Endothelial cell of umbilical vein (primary cell): Measurements from ENCODE around the gene PNPLA1. TPM values are rescaled to one million over a fixed set of nuclear protein-coding genes. Genes with fewer than 3 reads are reported as not detected.

Experiments
- BruUV-seq: library from RNA; stranded (reverse); fragments of 400-500 nt; replicated peaks from 2 replicates; lab custom pipeline; 2021; lab: Mats Ljungman, UMichigan
- CTCF ChIA-PET: fragments of 300-600, 350-600 bp; sonication (Branson Sonifier 250); formaldehyde crosslinking; loops from one replicate; lab custom pipeline; 2021; ENCODE audit warnings: antibody characterized with exemption, inconsistent platforms; lab: Charles Lee
- POLR2A ChIA-PET: fragments of 300-600, 350-600 bp; sonication (Branson Sonifier 250); formaldehyde crosslinking; loops from one replicate; lab custom pipeline; 2021; ENCODE audit warnings: antibody characterized with exemption, inconsistent platforms; lab: Charles Lee
- DNase-seq: peaks from one replicate; pipeline ENCODE4 v3.0.0-alpha.2; 2011; ENCODE audit warnings: low read depth, low spot score
- FAIRE-seq: peaks from 2 replicates; lab custom pipeline; 2011; peaks lifted over from hg19 to GRCh38; lab: Jason Lieb, UNC
- H2AFZ ChIP-seq: 2 replicates; pipeline ENCODE4 v1.6.0; 2012; ENCODE audit warnings: low read depth, low read length, control low read depth, inconsistent platforms
- H3K27ac ChIP-seq: 2 replicates; pipeline ENCODE4 v1.5.1; 2011; ENCODE audit warnings: low read depth, mild to moderate bottlenecking, control low read depth, low read length, moderate library complexity; ENCODE audit not compliant: insufficient read depth
- H3K27me3 ChIP-seq, 2 experiments: 2 replicates each; pipeline versions ENCODE4 v1.6.0 to v1.6.1; 2011; ENCODE audit warnings: low read length in 2 of 2, mixed read lengths in 1 of 2; ENCODE audit not compliant: control insufficient read depth in 2 of 2, insufficient read depth in 2 of 2
- H3K36me3 ChIP-seq, 2 experiments: 2 replicates in 1 of 2; 3 replicates in 1 of 2; pipeline ENCODE4 v1.5.1; 2011; ENCODE audit warnings: low read length in 2 of 2, mild to moderate bottlenecking in 1 of 2, moderate library complexity in 1 of 2; ENCODE audit not compliant: control insufficient read depth in 2 of 2, insufficient read depth in 2 of 2; ENCODE audit errors: extremely low read depth in 1 of 2
- H3K4me1 ChIP-seq: 3 replicates; pipeline ENCODE4 v1.5.1; 2011; ENCODE audit warnings: mild to moderate bottlenecking, low read length; ENCODE audit not compliant: control insufficient read depth, insufficient read depth; ENCODE audit errors: extremely low read depth
- H3K4me2 ChIP-seq: 2 replicates; pipeline ENCODE4 v1.6.1; 2011; ENCODE audit warnings: low read length, control low read depth, mixed read lengths; ENCODE audit not compliant: insufficient read depth
- H3K4me3 ChIP-seq, 3 experiments: fragments of 200-600 bp in 1 of 3; sonication (generic), shearing (Covaris generic) in 1 of 3; replicated peaks in 1 of 3; 2 replicates each; pipeline ENCODE4 v1.5.1; 2011 to 2016; ENCODE audit warnings: control low read depth in 3 of 3, low read length in 3 of 3, mild to moderate bottlenecking in 2 of 3, inconsistent platforms in 1 of 3, low read depth in 1 of 3, moderate library complexity in 1 of 3; ENCODE audit not compliant: insufficient read depth in 1 of 3
- H3K79me2 ChIP-seq: 2 replicates; pipeline ENCODE4 v1.6.0; 2012; ENCODE audit warnings: low read length, inconsistent platforms; ENCODE audit not compliant: control insufficient read depth, insufficient read depth
- H3K9ac ChIP-seq: replicated peaks from 2 replicates; pipeline ENCODE3; 2011; ENCODE audit warnings: low read length, control low read depth; ENCODE audit not compliant: insufficient read depth; ENCODE audit errors: extremely low read depth
- H3K9me1 ChIP-seq: replicated peaks from 3 replicates; pipeline ENCODE4 v1.6.0; 2011; ENCODE audit warnings: mild to moderate bottlenecking, low read length; ENCODE audit not compliant: control insufficient read depth, insufficient read depth; ENCODE audit errors: extremely low read depth
- H3K9me3 ChIP-seq: replicated peaks from 2 replicates; pipeline ENCODE4 v1.5.1; 2012; ENCODE audit warnings: low read length, inconsistent platforms; ENCODE audit not compliant: control insufficient read depth, insufficient read depth
- H4K20me1 ChIP-seq: replicated peaks from 2 replicates; pipeline ENCODE3; 2011; ENCODE audit warnings: mild to moderate bottlenecking, low read length; ENCODE audit not compliant: control insufficient read depth, insufficient read depth; ENCODE audit errors: extremely low read depth
- EZH2 ChIP-seq: IDR thresholded peaks from 2 replicates; pipeline ENCODE4 v1.6.1; 2012; ENCODE audit warnings: borderline replicate concordance, low read depth, mild to moderate bottlenecking, moderate library complexity, low read length, inconsistent platforms; ENCODE audit not compliant: severe bottlenecking
- FOS ChIP-seq: IDR thresholded peaks from 2 replicates; pipeline ENCODE4 v1.6.1; 2011; ENCODE audit warnings: mild to moderate bottlenecking, low read length, moderate library complexity, borderline replicate concordance; ENCODE audit not compliant: insufficient read depth
- GATA2 ChIP-seq: IDR thresholded peaks from 2 replicates; pipeline ENCODE4 v1.7.0; 2011; ENCODE audit warnings: low read depth, mild to moderate bottlenecking, moderate library complexity, mixed read lengths, low read length; ENCODE audit not compliant: insufficient read length, insufficient read depth
- JUN ChIP-seq: IDR thresholded peaks from 2 replicates; pipeline ENCODE4 v1.6.1; 2011; ENCODE audit warnings: borderline replicate concordance, low read depth; ENCODE audit not compliant: insufficient read length, insufficient read depth
- MYC ChIP-seq: IDR thresholded peaks from one replicate; pipeline ENCODE4 v1.6.1; 2011; ENCODE audit warnings: mild to moderate bottlenecking, low read depth, low read length
- POLR2A ChIP-seq: IDR thresholded peaks from 2 replicates; pipeline ENCODE4 v1.6.1; 2012; ENCODE audit warnings: low read depth, mild to moderate bottlenecking, control low read depth, low read length
- POLR2AphosphoS5 ChIP-seq: IDR thresholded peaks from 2 replicates; pipeline ENCODE4 v1.6.1; 2012; ENCODE audit warnings: low read depth, mild to moderate bottlenecking, control low read depth, low read length, moderate library complexity; ENCODE audit not compliant: insufficient read depth
- dilution Hi-C: fragments of 300-500 bp; cut with MboI; formaldehyde crosslinking; loops from one replicate; pipeline ENCODE4 v1.15.0; 2019; ENCODE audit warnings: low sequenced_read_pairs; ENCODE audit not compliant: extremely low pct_ligation_motif_present
- intact Hi-C: fragments of 100-400 bp; cut with micrococcal nuclease; formaldehyde crosslinking; loops from one replicate; pipeline ENCODE4 v1.10.0; 2022
- polyA plus RNA-seq, 4 experiments: library from polyadenylated mRNA; depleted of rRNA in 3 of 4; stranded (reverse) in 3 of 4; unstranded in 1 of 4; fragments of >200 nt; gene quantifications; 2 replicates each; pipeline versions ENCODE4 v1.2.1 to v1.2.3, GENCODE V29; 2011 to 2012; ENCODE audit warnings: missing spikeins in 1 of 4
- total RNA-seq: library from RNA; stranded (reverse); gene quantifications from 2 replicates; pipeline ENCODE4 v1.2.3, GENCODE V29; 2021
- TF ChIP-seq, protein P1 (sequence below), 2 donors: IDR thresholded peaks; 1 replicate in 1 of 2; 2 replicates in 1 of 2; pipeline ENCODE4 v1.5.1; 2011; ENCODE audit warnings: low read length in 2 of 2, mild to moderate bottlenecking in 2 of 2, moderate library complexity in 2 of 2, control low read depth in 1 of 2, inconsistent platforms in 1 of 2, low read depth in 1 of 2; ENCODE audit not compliant: insufficient read depth in 1 of 2; ENCODE audit errors: extremely low read depth in 1 of 2
- TF ChIP-seq, protein P2 (sequence below): IDR thresholded peaks from 2 replicates; pipeline ENCODE4 v1.6.1; 2011; ENCODE audit not compliant: insufficient read depth, insufficient read length

The PNPLA1 gene
- total and polyA plus RNA-seq, 2 donors (not counting 3 experiments of a cell fraction or from before 2014, with no cell fraction given), result not detected

DNA sequence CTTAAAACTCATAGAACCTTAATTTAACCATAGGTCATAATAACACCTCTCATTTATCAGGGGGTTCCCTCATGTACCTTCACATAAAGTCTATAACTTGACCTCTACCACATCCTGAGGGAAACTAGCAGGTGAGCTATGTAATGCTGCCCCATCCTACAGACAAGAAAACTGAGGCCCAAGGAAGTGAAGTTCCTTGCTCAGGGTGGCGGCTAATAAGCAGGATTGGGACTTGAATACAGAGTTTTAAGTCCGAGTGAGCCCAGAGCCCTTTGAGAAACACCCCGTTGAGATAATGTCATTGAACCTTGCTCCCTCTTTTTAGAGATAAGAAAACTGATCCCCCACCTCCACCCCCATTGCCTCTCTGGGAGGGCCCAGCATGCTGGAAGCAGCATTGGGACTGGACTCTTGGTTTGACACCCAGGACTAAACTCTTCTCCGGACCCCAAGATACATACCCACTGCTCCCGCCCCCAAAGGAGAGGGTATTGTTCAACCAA, 66.4 kb downstream of the PNPLA1 start:
- no peak overlapping the region for H3K4me3 ChIP-seq
- ChIA-PET POLR2A (no interaction called here), CTCF (interaction anchor here (2.7 kb wide), 1 partner anchor 34 kb away, joined by 13 read pairs; no protein-coding TSS in a partner anchor)
- no peak for TF ChIP-seq POLR2AphosphoS5
- TF ChIP-seq EZH2, result no peak
- no peak for TF ChIP-seq FOS
- no peak for TF ChIP-seq MYC
- TF ChIP-seq, protein P1, sequence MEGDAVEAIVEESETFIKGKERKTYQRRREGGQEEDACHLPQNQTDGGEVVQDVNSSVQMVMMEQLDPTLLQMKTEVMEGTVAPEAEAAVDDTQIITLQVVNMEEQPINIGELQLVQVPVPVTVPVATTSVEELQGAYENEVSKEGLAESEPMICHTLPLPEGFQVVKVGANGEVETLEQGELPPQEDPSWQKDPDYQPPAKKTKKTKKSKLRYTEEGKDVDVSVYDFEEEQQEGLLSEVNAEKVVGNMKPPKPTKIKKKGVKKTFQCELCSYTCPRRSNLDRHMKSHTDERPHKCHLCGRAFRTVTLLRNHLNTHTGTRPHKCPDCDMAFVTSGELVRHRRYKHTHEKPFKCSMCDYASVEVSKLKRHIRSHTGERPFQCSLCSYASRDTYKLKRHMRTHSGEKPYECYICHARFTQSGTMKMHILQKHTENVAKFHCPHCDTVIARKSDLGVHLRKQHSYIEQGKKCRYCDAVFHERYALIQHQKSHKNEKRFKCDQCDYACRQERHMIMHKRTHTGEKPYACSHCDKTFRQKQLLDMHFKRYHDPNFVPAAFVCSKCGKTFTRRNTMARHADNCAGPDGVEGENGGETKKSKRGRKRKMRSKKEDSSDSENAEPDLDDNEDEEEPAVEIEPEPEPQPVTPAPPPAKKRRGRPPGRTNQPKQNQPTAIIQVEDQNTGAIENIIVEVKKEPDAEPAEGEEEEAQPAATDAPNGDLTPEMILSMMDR (IDR thresholded peaks at IDR 0.05; ENCODE audit: extremely low read depth in 1 of 2, insufficient read depth in 1 of 2, low read depth in 1 of 2, low read length in 2 of 2), result no peak
- no peak for TF ChIP-seq GATA2
- TF ChIP-seq, protein P2, sequence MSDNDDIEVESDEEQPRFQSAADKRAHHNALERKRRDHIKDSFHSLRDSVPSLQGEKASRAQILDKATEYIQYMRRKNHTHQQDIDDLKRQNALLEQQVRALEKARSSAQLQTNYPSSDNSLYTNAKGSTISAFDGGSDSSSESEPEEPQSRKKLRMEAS, result no peak
- no peak for TF ChIP-seq POLR2A
- no peak for TF ChIP-seq JUN
- dilution Hi-C loops (no loop called here), intact Hi-C loops (no loop called here)
- H3K27me3 ChIP-seq, result peaks cover 61 to 63% of the 10 kb centered on the region in 2 experiments
- BruUV-seq, result no TSS peak
- no peak overlapping the region for H3K9ac ChIP-seq
- H3K4me1 ChIP-seq, result peaks cover 4% of the 10 kb centered on the region
- no peak overlapping the region for H2AFZ ChIP-seq
- H3K4me2 ChIP-seq, result no peak overlapping the region
- FAIRE-seq (no peak), DNase-seq (no peak)
- no peaks in the 10 kb centered on the region for H3K9me1 ChIP-seq
- no peak overlapping the region for H3K27ac ChIP-seq
- H3K79me2 ChIP-seq, result no peaks in the 10 kb centered on the region
- H3K9me3 ChIP-seq, result no peaks in the 10 kb centered on the region
- no peaks in the 10 kb centered on the region for H4K20me1 ChIP-seq
- no peaks in the 10 kb centered on the region for H3K36me3 ChIP-seq
